HuH-7.5 (cell line): ENCODE data around the gene GPR63.

Experiments
- DNase-seq: peaks from one replicate; pipeline ENCODE4 v3.0.0; 2011; ENCODE audit warnings: low spot score

Gene GPR63

GRCh38 chr6:96749891-96750290, 87.4 kb downstream of the GPR63 start:
- DNase-seq = no peak
